Activated naive CD4-positive, alpha-beta T cell treated with anti-CD3 and anti-CD28 coated beads for 36 hours (primary cell): Measurements from ENCODE around the gene PRSS38. TPM values are rescaled to one million over a fixed set of nuclear protein-coding genes. Genes with fewer than 3 reads are reported as not detected.
A peak's percentile ranks its signal among the peaks of the same experiment; 100 is the strongest.
"Not testable (repeated sequence)": the region's sequence is repeated elsewhere in the genome, so short reads cannot be mapped to it uniquely, and the experiment has no call there.

Source experiments
- CTCF ChIA-PET: fragments of 350-600 bp; sonication (Branson Sonifier 250); formaldehyde crosslinking; loops from one replicate; lab custom pipeline; 2021; ENCODE audit warnings: antibody characterized with exemption; lab: Charles Lee
- DNase-seq: peaks from one replicate; pipeline ENCODE4 v3.0.0-alpha.2; 2020
- H3K27ac Mint-ChIP-seq: one replicate; pipeline ENCODE4 v1.8.0; 2021; ENCODE audit warnings: mild to moderate bottlenecking, mixed read lengths
- H3K27me3 Mint-ChIP-seq: one replicate; pipeline ENCODE4 v1.8.0; 2021; ENCODE audit warnings: low read depth, mixed read lengths
- H3K36me3 Mint-ChIP-seq: one replicate; pipeline ENCODE4 v1.8.0; 2021; ENCODE audit warnings: low read depth, mixed read lengths
- H3K4me1 Mint-ChIP-seq: one replicate; pipeline ENCODE4 v1.8.0; 2021; ENCODE audit warnings: low read depth, mixed read lengths
- H3K4me3 Mint-ChIP-seq: one replicate; pipeline ENCODE4 v1.8.0; 2021; ENCODE audit warnings: mild to moderate bottlenecking, moderate library complexity, mixed read lengths
- H3K9me3 Mint-ChIP-seq: one replicate; pipeline ENCODE4 v1.8.0; 2021; ENCODE audit warnings: mixed read lengths
- intact Hi-C: fragments of 100-400 bp; cut with micrococcal nuclease; formaldehyde crosslinking; loops from one replicate; pipeline ENCODE4 v1.15.1; 2023
- total RNA-seq, 2 experiments: library from RNA; stranded (reverse); gene quantifications; one replicate each; pipeline ENCODE4 v1.2.3, GENCODE V29; 2021

The PRSS38 gene
- total RNA-seq, 2 experiments from 2014 or later = not detected

- no peaks in the 10 kb centered on the region for H3K36me3 Mint-ChIP-seq
- H3K27me3 Mint-ChIP-seq = no peaks in the 10 kb centered on the region
- intact Hi-C loops = no loop called here
- no peak for DNase-seq
- no peak overlapping the region for H3K27ac Mint-ChIP-seq
- no peak overlapping the region for H3K4me3 Mint-ChIP-seq
- no peaks in the 10 kb centered on the region for H3K4me1 Mint-ChIP-seq
- H3K9me3 Mint-ChIP-seq = peaks cover 5% of the 10 kb centered on the region
- CTCF ChIA-PET = no interaction called here
Measured at GRCh38 chr1:227845147-227845458, 29.6 kb downstream of the PRSS38 start.

GRCh38 chr1:227845519-227845918 lies 30.0 kb downstream of the PRSS38 start:
- Mint-ChIP-seq H3K4me3 (no peak overlapping the region), H3K27me3 (no peaks in the 10 kb centered on the region), H3K36me3 (no peaks in the 10 kb centered on the region), H3K27ac (no peak overlapping the region), H3K4me1 (no peaks in the 10 kb centered on the region), H3K9me3 (peaks cover 5% of the 10 kb centered on the region)
- no peak for DNase-seq
- intact Hi-C loops = no loop called here
- CTCF ChIA-PET = no interaction called here

GRCh38 chr1:227846265-227846858 lies 30.9 kb downstream of the PRSS38 start:
- H3K4me3 Mint-ChIP-seq = no peak overlapping the region
- CTCF ChIA-PET = no interaction called here
- H3K27me3 Mint-ChIP-seq = no peaks in the 10 kb centered on the region
- intact Hi-C loops = no loop called here
- H3K27ac Mint-ChIP-seq = no peak overlapping the region
- H3K9me3 Mint-ChIP-seq = peaks cover 5% of the 10 kb centered on the region
- H3K36me3 Mint-ChIP-seq = no peaks in the 10 kb centered on the region
- no peak for DNase-seq
- no peaks in the 10 kb centered on the region for H3K4me1 Mint-ChIP-seq

GRCh38 chr1:227847046-227847445 lies 31.6 kb downstream of the PRSS38 start:
- H3K9me3 Mint-ChIP-seq, intact Hi-C loops, H3K4me1 Mint-ChIP-seq, DNase-seq, H3K4me3 Mint-ChIP-seq, H3K27me3 Mint-ChIP-seq, CTCF ChIA-PET, H3K36me3 Mint-ChIP-seq, H3K27ac Mint-ChIP-seq: not testable (repeated sequence)

GRCh38 chr1:227848430-227848932 lies 33.0 kb downstream of the PRSS38 start:
- Mint-ChIP-seq H3K36me3 (no peaks in the 10 kb centered on the region), H3K4me3 (no peak overlapping the region), H3K4me1 (no peaks in the 10 kb centered on the region), H3K9me3 (peaks cover 5% of the 10 kb centered on the region), H3K27me3 (no peaks in the 10 kb centered on the region), H3K27ac (no peak overlapping the region)
- CTCF ChIA-PET = no interaction called here
- intact Hi-C loops = no loop called here
- DNase-seq = no peak

- no peak for DNase-seq
- intact Hi-C loops = no loop called here
- no peak overlapping the region for H3K27ac Mint-ChIP-seq
- H3K4me1 Mint-ChIP-seq = no peaks in the 10 kb centered on the region
- CTCF ChIA-PET = interaction anchor here (0.7 kb wide), 1 partner anchor 84 kb away, joined by 3 read pairs; no protein-coding TSS in a partner anchor
- no peak overlapping the region for H3K4me3 Mint-ChIP-seq
- H3K36me3 Mint-ChIP-seq = no peaks in the 10 kb centered on the region
- H3K9me3 Mint-ChIP-seq = peaks cover 5% of the 10 kb centered on the region
- no peaks in the 10 kb centered on the region for H3K27me3 Mint-ChIP-seq
Measured at GRCh38 chr1:227849251-227849650, 33.8 kb downstream of the PRSS38 start.

- no peaks in the 10 kb centered on the region for H3K4me1 Mint-ChIP-seq
Measured at GRCh38 chr1:227854189-227854588, 38.7 kb downstream of the PRSS38 start.

GRCh38 chr1:227855687-227856086 lies 40.2 kb downstream of the PRSS38 start:
- no peak for DNase-seq
- no peaks in the 10 kb centered on the region for H3K36me3 Mint-ChIP-seq
- no peak overlapping the region for H3K27ac Mint-ChIP-seq
- no peaks in the 10 kb centered on the region for H3K4me1 Mint-ChIP-seq
- H3K4me3 Mint-ChIP-seq = no peak overlapping the region
- H3K9me3 Mint-ChIP-seq = no peaks in the 10 kb centered on the region
- H3K27me3 Mint-ChIP-seq = no peaks in the 10 kb centered on the region
- intact Hi-C loops = no loop called here
- CTCF ChIA-PET = no interaction called here

More at GRCh38 chr1:227854189-227854588, 38.7 kb downstream of the PRSS38 start:
- H3K36me3 Mint-ChIP-seq = no peaks in the 10 kb centered on the region
- no peak overlapping the region for H3K27ac Mint-ChIP-seq
- CTCF ChIA-PET = no interaction called here
- no peaks in the 10 kb centered on the region for H3K27me3 Mint-ChIP-seq
- intact Hi-C loops = no loop called here
- H3K4me3 Mint-ChIP-seq = no peak overlapping the region
- H3K9me3 Mint-ChIP-seq = no peaks in the 10 kb centered on the region
- no peak for DNase-seq

GRCh38 chr1:227856147-227856858 lies 40.8 kb downstream of the PRSS38 start:
- Mint-ChIP-seq H3K4me1 (no peaks in the 10 kb centered on the region), H3K4me3 (no peak overlapping the region), H3K36me3 (no peaks in the 10 kb centered on the region), H3K9me3 (no peaks in the 10 kb centered on the region), H3K27ac (no peak overlapping the region), H3K27me3 (no peaks in the 10 kb centered on the region)
- intact Hi-C loops = no loop called here
- CTCF ChIA-PET = no interaction called here
- no peak for DNase-seq

- H3K4me1 Mint-ChIP-seq = peaks cover 9% of the 10 kb centered on the region
- intact Hi-C loops = no loop called here
- CTCF ChIA-PET = no interaction called here
- no peak for DNase-seq
- H3K27ac Mint-ChIP-seq = no peak overlapping the region
- no peaks in the 10 kb centered on the region for H3K27me3 Mint-ChIP-seq
- H3K4me3 Mint-ChIP-seq = no peak overlapping the region
- peaks cover 7% of the 10 kb centered on the region for H3K9me3 Mint-ChIP-seq
- H3K36me3 Mint-ChIP-seq = no peaks in the 10 kb centered on the region
Measured at GRCh38 chr1:227864882-227865281, 49.4 kb downstream of the PRSS38 start.

GRCh38 chr1:227869279-227869842 lies 53.9 kb downstream of the PRSS38 start:
- DNase-seq = no peak
- CTCF ChIA-PET = interaction anchor here (0.9 kb wide), 1 partner anchor 84 kb away, joined by 3 read pairs; no protein-coding TSS in a partner anchor
- Mint-ChIP-seq H3K4me1 (peaks cover 29% of the 10 kb centered on the region), H3K36me3 (no peaks in the 10 kb centered on the region), H3K4me3 (no peak overlapping the region), H3K27me3 (no peaks in the 10 kb centered on the region), H3K27ac (no peak overlapping the region), H3K9me3 (peaks cover 10% of the 10 kb centered on the region)
- intact Hi-C loops = no loop called here

- H3K4me1 Mint-ChIP-seq = peaks cover 29% of the 10 kb centered on the region
- no peak overlapping the region for H3K4me3 Mint-ChIP-seq
- H3K36me3 Mint-ChIP-seq = no peaks in the 10 kb centered on the region
- peak; percentile 52 for DNase-seq
- H3K27me3 Mint-ChIP-seq = no peaks in the 10 kb centered on the region
- CTCF ChIA-PET = interaction anchor here (0.9 kb wide), 1 partner anchor 84 kb away, joined by 3 read pairs; no protein-coding TSS in a partner anchor
- no peak overlapping the region for H3K27ac Mint-ChIP-seq
- H3K9me3 Mint-ChIP-seq = peaks cover 5% of the 10 kb centered on the region
- intact Hi-C loops = loop anchor here (5.0 kb wide), 1 partner anchor 63 kb away; no protein-coding TSS in a partner anchor
Measured at GRCh38 chr1:227869851-227870305, 54.4 kb downstream of the PRSS38 start.
